ENCODE measurements around the gene RRP7A.

DNA sequence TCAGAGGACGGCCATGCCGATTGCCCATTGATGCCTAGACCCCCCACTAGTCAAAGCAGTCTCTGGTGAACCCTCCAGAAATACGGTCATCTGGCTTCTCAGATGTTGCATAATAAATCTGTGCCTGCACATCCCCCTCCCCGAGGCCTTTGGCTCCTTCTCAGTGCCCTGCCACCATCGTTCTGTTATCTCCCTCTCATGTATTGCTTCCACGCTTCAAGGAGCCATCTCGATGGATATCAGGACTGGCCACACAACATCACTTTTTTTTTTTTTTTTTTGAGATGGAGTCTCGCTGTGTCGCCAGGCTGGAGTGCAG is 1.6 kb upstream of the RRP7A start:
- TF ChIP-seq, protein P1, sequence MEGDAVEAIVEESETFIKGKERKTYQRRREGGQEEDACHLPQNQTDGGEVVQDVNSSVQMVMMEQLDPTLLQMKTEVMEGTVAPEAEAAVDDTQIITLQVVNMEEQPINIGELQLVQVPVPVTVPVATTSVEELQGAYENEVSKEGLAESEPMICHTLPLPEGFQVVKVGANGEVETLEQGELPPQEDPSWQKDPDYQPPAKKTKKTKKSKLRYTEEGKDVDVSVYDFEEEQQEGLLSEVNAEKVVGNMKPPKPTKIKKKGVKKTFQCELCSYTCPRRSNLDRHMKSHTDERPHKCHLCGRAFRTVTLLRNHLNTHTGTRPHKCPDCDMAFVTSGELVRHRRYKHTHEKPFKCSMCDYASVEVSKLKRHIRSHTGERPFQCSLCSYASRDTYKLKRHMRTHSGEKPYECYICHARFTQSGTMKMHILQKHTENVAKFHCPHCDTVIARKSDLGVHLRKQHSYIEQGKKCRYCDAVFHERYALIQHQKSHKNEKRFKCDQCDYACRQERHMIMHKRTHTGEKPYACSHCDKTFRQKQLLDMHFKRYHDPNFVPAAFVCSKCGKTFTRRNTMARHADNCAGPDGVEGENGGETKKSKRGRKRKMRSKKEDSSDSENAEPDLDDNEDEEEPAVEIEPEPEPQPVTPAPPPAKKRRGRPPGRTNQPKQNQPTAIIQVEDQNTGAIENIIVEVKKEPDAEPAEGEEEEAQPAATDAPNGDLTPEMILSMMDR (IDR thresholded peaks at IDR 0.05; ENCODE audit: insufficient read depth, low read depth, low read length), result no peak
- no peak for TF ChIP-seq EZH2 (IDR thresholded peaks at IDR 0.05; ENCODE audit: insufficient read depth, low read length)

Measured in astrocyte (in vitro differentiated cells and primary cell).